Muscle of back (tissue), 13 donors: Measurements from ENCODE around the gene VSTM5. TPM values are rescaled to one million over a fixed set of nuclear protein-coding genes. Genes with fewer than 3 reads are reported as not detected.
"Not testable (repeated sequence)": the region's sequence is repeated elsewhere in the genome, so short reads cannot be mapped to it uniquely, and the experiment has no call there.

Experiments used
- DNase-seq, 3 donors: peaks; one replicate each; pipeline versions ENCODE4 v3.0.0 to v3.0.0-alpha.2; 2013
- long read RNA-seq, 9 donors: transcript quantifications; one replicate each; lab custom pipeline, GENCODE V29; 2026
- polyA plus RNA-seq, 10 donors: library from polyadenylated mRNA; unstranded; fragments of 120-200 nt; gene quantifications; one replicate each; pipeline ENCODE4 v1.2.1, GENCODE V29; 2013; ENCODE audit not compliant: insufficient read length in 10 of 10

VSTM5 gene, protein sequence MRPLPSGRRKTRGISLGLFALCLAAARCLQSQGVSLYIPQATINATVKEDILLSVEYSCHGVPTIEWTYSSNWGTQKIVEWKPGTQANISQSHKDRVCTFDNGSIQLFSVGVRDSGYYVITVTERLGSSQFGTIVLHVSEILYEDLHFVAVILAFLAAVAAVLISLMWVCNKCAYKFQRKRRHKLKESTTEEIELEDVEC
- polyA plus RNA-seq, result under 1 TPM; 0.16 to 0.72 (median 0.44) TPM
- long read RNA-seq, donor 1, result 0 reads
- long read RNA-seq, donor 2, result 0 reads
- long read RNA-seq, donor 3, result 0 reads
- long read RNA-seq, donor 4, result 0 reads
- long read RNA-seq, donor 5, result 0 reads
- long read RNA-seq, donor 6, result 0 reads
- long read RNA-seq, donor 7, result 0 reads
- long read RNA-seq, donor 8, result 0 reads
- long read RNA-seq, donor 9, result 0 reads

DNA sequence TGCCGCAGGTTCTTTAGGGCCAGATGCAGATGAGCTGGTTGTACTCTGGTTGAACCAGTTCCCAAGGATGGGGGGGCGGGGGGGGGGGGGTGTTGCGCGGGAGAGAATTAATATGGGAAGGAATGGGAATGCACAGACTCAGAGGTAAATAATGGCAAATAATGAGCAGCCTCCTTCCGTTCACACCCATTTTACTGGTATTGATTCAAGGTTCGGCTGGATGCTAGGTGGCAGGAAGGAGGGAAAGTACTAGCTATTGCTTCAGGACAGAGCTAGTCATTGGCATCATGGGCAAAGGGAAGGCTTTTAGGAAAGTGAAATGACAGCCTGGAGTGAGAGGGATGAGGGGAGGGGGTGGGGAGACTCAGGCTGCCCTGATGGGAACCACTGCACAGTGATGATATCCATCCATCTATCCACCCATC lies at the start of gene VSTM5:
TSS of gene VSTM5 (minus strand) at position 25 of the 425 bp plus-strand sequence. CDS start 116 bp downstream, outside the sequence.
- DNase-seq, result no peak

DNA sequence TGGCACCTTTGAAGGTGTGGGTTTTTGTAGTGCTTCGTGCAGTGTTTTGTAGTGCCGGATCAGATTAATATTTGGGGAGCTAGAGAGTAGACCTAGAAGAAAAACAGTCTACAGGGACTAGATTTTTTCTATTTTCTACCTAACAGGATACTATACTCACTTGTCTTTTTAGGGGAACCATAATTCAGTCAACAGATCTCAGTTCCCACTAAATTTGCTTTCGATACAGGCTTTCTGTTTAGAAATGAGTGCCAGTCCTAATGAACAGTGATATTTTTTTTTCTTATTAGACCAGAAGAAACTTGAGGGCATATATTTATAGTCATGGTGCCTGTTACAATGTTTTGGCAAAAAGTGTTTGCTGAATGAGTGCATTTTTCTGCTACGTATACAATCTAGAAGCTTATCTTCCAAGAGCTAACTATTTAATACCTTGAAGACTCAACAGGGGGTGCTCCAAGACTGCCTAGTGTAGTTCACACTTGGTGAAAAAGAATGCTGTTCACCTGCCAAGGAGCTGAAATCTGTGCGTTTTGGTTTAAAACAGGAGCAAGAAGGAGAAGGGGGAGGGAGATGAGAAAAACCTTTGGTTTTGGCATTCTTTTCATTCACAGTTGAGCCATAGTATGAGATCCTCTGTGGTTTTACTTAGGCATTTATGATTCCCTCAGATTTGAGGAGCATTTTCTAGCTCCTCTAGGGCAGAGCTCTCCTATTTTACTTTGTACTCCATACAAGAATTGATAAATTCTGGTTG lies 44.9 kb upstream of the VSTM5 start:
- peak; percentile 51 to 73 (median 60) for DNase-seq

DNA sequence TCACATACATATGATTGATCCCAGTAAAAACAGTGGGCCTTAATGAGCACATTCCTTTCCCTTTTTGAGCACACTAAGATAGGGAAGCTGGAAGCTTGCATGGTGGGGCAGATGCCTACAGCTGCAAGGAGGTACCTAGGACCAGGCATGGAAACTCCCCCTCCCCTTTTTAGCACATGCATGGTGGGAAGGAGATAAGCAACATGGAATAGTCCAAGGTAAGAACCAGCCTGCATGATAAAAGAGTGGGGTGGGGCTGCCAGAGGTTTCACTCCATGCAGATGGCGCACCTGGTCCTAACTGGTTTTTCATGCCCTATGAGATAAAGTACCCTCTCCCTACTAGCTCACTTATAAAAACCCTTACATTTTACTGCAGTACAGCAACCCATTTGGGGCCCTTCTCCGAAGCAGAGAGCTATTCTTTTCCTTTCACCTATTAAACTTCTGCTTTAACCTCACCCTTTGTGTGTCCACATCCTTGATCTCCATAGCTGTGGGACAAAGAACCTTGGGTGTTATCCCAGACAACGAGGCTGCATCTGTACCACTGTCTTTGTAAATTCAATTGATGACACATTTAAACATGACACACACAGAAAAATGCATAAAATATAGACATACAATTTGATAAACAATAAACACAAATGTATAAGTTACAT lies 40.1 kb upstream of the VSTM5 start:
- no peak for DNase-seq

DNA sequence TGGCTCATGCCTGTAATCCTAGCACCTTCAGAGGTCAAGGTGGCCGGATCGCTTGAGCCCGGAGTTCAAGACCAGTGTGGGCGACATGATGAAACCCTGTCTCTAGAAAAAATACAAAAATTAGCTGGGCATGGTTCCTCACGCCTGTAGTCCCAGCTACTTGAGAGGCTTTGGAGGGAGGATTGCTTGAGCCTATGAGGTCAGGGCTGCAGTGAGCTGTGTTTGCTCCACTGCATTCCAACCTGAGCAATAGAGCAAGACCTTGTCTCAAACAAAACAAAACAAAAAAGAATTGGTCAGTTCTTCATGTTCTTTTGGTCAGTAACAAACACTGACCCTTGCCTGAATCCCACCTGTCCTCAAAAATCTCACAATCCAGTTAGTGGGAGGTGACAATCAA lies 36.7 kb upstream of the VSTM5 start:
- DNase-seq, result no peak

DNA sequence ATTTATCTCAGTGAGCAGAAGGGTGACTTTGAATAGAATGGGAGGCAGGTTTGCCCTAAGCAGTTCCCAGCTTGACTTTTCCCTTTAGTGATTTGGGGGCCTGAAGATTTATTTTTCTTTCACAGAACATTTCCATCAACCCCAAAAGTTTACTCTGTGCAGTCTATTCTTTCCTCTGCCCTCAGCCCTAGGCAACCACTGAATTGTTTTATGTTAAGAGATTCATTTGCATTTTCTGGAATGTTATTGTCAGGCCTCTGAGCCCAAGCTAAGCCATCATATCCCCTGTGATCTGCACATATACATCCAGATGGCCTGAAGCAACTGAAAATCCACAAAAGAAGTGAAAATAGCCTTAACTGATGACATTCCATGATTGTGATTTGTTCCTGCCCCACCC lies 28.7 kb upstream of the VSTM5 start:
- DNase-seq, result not testable (repeated sequence)

DNA sequence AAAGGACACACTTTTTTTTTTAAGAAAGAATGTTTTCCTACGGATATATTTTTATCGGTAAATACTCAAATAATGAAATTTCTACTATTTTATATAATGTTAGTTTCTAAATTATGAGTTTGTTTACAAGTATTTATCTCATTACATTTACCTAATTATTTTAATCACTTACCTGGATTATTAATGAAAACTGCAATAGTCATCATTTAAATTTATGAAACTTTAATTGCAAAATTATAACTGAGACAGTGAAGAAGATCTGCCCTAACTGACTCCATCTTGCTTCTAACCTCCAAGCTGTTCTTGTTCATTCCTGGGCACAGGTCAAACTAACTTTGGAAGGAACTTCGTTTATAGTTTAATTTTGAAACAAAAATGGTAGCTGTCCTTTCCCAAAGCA lies 25.2 kb upstream of the VSTM5 start:
- no peak for DNase-seq

DNA sequence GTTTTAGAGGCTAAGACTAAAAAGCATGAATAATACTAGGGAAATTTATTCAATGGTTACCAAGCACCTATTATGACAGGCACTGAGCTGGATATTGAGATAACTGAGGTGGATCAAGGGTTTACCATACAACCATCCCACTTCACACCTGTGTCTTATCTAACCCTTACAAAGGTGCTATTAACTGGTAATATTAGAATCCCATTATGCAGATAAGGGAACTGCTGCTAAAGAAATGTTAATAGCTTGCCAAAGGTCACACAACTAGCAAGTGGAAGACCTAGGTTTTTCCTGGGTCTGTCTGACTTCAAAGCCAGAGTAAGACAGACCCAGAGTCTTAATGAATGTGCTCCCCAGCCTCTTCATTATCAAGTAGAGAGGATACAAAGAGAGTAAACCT lies 21.1 kb upstream of the VSTM5 start:
- no peak for DNase-seq

DNA sequence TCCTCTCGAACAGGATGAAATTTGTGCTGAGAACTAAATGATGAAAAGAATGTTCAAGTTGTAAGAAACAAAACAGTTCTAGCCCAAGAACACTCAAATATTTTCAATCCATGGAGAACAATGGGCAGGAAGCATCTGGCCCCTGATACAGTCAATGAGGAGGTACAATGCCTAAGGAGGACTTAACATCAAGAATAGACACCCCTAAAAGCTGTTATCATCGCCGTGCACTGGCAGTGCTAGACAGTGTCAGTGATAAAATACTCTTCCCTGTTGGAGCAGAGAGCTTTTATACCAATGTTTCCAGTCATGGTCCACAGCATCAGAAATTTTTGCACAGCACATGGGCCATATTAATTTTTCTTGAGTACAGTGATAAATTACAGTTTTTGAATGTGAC lies 20.2 kb upstream of the VSTM5 start:
- DNase-seq, result no peak

DNA sequence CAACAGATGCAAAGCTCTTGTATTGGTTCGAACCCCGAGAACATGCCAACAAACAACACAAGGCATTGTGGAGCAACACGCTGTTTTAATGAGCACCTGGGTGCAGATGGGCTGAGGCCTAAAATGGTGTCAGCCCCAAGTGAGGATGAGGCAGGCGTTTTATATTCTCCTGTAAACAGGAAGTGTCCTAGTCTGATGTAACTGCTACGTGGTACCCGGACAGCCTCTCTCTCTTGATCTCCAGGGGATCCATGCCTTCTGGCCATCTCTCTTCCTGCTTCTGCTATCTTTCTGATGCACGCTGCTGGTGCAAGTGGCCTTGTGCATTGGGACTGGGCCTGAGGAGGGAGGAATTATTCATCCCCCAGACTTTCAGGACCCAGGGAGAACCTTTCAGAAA lies 19.4 kb upstream of the VSTM5 start:
- no peak for DNase-seq

DNA sequence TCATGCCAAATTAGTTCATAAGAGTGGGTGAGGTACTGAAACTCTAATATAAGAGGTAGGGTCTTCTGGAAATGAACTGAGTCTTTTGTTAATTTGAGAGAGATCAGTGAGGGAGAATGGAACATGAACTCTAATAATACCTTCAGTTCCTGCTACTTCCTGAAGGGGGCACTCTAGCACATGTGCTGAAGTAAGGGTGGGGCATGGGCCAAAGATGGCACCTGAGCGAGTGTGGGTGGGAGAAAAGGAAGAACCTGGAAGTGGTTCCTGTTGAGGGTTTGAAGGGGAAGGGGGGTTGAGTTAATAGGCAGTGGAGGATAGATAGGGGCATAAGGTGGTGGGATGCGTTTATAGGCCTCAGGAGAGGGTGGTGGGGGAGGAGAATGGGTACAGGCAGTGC lies 18.0 kb upstream of the VSTM5 start:
- DNase-seq, result not testable (repeated sequence)

DNA sequence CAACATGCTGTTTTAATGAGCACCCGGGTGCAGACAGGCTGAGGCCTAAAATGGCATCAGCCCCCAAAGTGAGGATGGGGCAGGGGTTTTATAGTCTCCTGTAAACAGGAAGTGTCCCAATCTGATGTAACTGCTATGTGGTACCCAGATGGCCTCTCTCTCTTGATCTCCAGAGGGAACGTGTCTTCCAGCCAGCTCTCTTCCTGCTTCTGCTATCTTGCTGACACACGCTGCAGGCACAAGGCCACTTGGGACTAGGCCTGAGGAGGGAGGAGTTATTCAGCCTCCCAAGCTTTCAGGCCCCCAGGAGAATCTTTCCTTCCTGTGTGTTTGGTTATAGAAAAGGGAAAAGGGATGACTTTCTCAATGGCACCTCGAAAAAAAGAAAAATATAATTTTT lies 11.4 kb upstream of the VSTM5 start:
- DNase-seq, result no peak

DNA sequence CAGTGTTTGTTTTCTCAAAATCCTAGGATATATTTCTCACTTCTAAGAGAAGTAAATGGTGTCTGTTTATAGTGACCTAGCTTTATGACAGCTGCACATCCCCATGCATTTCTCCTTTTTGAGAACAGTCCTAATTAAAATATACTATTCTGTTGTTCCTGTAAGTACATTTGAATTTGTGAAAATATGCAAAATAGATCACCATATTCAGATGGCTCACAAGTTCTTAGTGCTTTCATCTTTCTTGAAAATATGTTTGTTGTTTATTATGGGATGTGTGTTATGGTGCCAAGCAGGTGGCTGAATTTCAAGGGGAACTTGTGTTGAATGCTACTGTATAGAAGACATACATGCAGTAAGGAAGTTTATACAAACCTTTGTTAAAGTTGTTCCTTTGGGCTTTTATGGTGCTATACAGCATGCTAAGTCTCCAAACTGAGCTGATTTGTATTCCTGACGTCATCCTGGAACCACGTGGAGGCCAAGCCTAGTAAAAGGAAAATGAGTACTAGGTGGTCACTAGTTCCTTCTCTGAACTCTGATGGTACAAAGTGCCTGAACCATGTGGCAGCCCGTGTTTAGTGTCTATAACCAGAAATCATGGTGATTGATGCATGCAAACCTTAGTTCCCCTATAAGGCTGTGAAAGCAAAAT lies 7.8 kb upstream of the VSTM5 start:
- DNase-seq, result peak in 1 of 3 donors; percentile 20

DNA sequence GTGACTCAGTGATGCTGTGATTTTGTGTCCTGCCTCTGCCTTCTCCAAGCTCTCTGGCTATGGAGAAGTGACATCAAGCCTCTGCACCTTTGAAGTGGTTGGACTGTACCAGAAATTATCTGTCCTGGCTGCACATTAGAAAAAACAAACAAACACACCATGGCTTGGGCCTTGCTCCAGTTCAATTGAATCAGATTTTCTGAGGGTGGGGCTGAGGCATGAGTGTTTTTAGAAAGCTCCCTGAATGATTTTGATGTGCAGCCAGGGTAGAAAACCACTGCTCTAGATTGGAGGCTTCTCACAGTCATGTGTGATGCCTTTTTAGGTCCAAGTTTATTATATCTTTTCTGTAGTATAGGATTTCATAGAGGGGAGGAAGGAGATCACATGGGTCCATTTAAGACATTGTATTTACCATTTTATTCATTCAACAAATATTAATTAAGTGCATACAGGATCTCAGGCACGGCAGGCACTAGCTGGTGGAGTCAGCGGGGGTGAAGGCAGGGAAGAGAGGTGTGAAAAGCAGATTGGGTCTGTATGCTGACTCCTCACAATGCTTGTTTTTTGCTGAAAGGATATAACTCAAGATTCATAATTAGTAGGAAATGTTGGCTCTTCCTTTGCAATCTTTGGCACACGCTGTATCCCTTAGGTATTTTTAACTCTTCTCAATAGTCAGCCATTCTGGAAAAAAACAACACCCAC lies 7.1 kb upstream of the VSTM5 start:
- DNase-seq, result peak in 1 of 3 donors; percentile 38

DNA sequence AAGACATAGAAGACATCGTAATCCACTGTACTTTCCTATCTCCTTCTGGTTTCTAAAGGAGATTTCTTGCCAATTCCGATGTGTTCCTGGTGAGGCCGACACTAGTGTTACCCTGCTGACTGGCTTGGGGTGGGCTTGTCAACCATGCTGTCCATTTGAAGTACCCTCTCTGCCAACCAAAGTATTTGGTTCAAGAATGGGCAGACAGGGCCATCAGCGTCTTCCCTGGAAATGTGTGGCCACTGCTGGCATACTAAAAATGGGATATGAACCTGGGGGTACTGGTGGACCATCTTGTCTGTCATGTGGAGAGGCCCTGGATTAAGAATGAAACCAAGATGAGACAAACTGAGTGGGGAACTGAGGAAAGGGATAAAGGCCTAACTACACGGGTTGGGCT lies 1.8 kb upstream of the VSTM5 start:
- no peak for DNase-seq

DNA sequence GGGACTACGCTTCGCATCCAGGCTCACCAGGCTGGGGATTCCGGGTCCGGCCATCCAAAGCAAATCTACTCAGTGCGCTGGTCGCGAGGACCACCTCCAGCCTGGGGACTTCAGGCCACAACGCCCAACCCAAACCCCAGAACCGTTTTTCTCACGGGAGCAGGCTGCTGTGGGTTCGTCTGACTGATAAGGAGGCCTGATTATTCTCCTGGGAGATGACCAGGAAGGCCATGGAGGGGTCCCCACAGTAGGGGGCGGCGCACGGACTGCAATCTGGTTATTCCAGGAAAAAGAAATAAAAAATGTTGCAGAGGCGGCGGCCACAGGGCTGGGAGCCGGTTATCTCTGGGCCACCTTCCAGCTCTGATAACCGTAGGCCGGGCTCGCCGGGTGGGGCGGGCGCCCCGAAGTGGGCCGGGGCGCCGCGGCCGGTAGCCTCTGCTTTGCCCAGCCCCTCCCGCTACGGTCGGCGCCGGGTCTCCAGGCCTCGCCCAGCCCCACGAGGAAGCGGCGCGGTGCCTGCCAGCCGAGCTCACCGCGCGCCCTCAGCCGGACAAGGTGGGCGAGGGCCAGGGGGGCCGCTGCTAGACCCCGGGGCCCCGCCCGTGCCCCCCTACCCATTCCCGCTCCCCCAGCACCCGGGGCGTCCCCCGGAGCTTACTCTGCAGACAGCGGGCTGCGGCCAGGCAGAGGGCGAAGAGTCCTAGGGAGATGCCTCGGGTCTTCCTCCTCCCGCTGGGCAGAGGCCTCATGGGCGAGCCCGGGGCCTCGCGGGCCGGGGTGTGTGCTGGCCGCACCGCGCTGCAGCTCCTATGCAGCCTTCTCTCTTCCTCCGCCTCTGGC lies 446 bp downstream of the VSTM5 start:
- DNase-seq, result peak in 1 of 3 donors; percentile 54

DNA sequence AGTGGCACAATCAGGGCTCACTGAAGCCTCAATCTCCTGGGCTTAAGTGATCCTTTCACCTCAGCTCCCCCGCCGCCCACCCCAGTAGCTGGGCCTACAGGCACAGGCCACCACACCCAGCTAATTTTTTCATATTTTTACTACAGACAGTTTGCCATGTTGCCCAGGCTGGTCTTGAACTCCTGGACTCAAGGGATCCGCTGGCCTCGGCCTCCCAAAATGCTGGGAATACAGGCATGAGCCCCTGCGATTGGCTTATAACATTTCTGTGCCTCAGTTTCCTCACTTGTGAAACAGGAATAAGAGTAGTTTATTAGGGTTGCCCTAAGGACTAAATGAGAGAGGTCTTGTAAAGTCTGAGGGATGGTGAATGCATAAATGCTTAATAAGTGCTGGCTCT lies 1.2 kb downstream of the VSTM5 start:
- DNase-seq, result no peak

DNA sequence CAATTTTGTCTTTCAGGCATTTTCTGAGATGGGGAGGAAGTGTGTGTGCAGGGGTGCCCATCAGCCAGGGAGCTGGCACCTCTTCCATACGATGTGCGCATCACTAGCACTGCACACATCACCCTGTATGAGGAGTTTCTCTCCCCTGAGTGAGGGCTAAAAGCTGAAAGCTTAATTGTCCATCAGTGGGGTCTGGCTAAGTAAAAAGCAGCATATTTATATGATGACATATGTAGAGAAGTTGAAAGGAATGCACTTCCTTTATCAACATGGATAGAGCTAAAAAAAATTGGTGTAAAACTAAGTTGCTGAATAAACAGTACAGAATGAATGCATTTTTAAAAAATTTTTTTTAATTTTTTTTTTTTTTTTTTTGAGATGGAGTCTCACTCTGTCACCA lies 4.0 kb downstream of the VSTM5 start:
- peak in 2 of 3 donors; percentile 12 to 13 for DNase-seq

DNA sequence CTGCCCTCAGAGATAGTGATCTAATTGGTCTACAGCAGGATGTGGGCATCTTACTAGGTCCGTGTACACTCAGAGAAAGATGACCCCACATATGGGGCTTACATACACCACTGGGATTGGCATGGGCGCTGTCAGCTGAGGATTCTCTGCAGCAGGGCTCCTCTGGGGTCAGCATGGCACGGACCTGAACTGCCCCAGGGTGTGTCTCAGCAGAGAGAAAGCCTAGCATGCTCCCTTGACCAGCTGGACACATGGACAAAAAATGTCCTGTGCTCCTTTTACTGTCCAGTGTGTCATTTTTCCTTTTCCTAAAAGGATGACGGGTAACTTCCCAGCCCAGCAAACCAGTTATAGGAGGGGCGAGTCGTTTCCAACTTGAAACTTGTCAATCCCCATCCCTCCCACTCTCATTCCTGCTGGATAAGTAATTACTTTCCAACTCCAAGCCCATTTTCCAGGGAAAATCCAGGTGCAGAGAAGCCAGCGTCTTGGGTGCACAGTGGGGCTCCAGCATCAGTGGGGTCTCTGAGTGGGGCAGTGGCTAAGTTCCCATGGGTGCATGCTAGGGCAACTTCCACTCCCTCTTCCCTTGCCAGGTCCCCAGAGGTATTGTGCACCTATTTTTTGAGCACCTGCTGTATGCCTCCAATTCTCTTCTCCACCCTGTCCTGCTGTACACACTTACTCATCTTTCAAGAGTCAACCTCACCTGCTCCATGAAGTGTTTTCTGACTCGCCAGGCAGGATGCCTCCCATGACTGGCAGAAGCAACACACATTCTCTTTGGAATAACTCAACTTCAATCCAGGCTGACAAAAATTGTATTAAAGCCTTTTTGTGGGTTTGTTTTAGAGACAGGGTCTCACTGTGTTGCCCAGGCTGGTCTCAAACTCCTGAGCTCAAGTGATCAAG lies 5.0 kb downstream of the VSTM5 start:
- DNase-seq, result no peak

DNA sequence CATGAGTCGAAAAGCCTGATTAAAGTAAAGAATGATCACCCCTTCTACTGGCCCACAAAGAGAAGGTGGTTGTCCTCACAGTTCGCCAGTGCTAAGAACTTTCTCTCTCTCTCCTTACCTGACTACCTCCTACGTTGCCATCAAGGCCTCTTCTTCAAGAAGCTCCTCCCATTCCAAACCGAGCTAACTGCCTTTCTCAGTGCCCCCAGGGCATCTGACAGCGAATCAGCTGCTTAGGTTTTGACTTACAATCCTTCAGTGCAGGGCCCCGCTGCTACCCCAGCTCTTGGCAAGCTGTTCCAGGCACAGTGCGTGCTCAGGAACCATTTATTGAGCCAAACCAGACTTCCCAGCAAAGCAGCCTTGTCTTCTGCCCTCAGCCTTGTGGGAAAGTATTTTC lies 5.8 kb downstream of the VSTM5 start:
- no peak for DNase-seq
